Retinal pigment epithelial cell (primary cell): ENCODE data around the gene GABARAPL1.
A peak's percentile ranks its signal among the peaks of the same experiment; 100 is the strongest.

Experiments used
- DNase-seq: peaks from one replicate; pipeline ENCODE4 v3.0.0-alpha.2; 2010; ENCODE audit warnings: low read depth
- H3K4me3 ChIP-seq: 2 replicates; pipeline ENCODE4 v1.5.1; 2011; ENCODE audit warnings: mild to moderate bottlenecking, low read length, control low read depth, moderate library complexity
- TF ChIP-seq, protein P1 (sequence below): conservative IDR thresholded peaks from 2 replicates; pipeline ENCODE4 v1.5.1; 2011; ENCODE audit warnings: low read depth, low read length, control low read depth, inconsistent platforms

The GABARAPL1 gene

DNA sequence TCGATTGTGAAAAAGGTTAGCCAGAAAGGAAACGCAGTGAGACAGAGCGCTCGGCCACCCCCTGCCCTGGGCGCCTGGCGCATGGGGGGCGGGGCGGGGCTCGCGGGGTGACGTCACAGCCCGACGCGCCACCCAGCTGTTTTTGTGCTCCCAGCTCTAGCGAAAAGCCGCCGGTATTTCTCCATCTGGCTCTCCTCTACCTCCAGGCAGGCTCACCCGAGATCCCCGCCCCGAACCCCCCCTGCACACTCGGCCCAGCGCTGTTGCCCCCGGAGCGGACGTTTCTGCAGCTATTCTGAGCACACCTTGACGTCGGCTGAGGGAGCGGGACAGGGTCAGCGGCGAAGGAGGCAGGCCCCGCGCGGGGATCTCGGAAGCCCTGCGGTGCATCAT, at the start of gene GABARAPL1:
TSS of gene GABARAPL1 (plus strand) at position 139 of the 393 bp plus-strand sequence. CDS start at position 392, 253 bp downstream.
- TF ChIP-seq, protein P1, sequence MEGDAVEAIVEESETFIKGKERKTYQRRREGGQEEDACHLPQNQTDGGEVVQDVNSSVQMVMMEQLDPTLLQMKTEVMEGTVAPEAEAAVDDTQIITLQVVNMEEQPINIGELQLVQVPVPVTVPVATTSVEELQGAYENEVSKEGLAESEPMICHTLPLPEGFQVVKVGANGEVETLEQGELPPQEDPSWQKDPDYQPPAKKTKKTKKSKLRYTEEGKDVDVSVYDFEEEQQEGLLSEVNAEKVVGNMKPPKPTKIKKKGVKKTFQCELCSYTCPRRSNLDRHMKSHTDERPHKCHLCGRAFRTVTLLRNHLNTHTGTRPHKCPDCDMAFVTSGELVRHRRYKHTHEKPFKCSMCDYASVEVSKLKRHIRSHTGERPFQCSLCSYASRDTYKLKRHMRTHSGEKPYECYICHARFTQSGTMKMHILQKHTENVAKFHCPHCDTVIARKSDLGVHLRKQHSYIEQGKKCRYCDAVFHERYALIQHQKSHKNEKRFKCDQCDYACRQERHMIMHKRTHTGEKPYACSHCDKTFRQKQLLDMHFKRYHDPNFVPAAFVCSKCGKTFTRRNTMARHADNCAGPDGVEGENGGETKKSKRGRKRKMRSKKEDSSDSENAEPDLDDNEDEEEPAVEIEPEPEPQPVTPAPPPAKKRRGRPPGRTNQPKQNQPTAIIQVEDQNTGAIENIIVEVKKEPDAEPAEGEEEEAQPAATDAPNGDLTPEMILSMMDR, result no peak
- H3K4me3 ChIP-seq, result peak within 1 kb of the TSS; percentile 70
- DNase-seq, result peak; percentile 37

DNA sequence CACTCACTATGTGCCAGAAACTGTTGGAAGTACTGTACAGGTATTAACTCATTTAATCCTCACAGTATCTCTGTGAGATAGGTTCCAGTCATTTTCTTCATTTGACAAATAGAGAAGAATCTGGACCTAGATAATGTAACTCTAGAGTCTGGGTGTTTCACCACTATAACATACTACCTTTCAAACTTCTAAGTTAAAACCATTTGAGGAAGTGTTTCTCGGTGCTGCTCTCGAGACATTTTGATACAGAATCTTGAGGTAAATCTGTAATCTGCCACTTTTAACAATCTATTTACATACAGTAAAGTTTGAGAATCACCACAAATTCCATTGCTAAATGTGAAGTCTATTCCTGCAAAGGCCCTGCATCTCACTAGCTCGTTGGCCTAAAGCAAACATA, 49.6 kb upstream of the GABARAPL1 start:
- H3K4me3 ChIP-seq, result no peak overlapping the region
- no peak for DNase-seq
- TF ChIP-seq, protein P1, result no peak

DNA sequence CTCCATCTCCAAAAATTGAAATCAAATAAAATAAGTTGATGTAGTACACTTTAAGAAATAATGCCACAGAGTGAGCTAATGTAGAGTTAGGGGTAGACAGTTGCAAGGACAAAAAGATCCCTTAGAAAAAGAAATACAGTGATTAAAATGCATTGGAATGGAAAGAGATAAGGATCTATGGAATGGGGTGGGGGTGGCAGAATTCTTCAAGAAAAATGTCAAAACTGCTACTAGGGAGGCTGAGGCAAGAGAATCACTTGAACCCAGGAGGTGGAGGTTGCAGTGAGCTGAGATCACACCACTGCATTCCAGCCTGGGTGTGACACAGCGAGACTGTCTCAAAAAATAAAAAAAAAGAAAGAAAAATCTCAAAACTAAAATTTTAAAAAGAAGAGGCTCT, 47.3 kb upstream of the GABARAPL1 start:
- TF ChIP-seq, protein P1, result no peak
- H3K4me3 ChIP-seq, result no peak overlapping the region
- DNase-seq, result no peak

DNA sequence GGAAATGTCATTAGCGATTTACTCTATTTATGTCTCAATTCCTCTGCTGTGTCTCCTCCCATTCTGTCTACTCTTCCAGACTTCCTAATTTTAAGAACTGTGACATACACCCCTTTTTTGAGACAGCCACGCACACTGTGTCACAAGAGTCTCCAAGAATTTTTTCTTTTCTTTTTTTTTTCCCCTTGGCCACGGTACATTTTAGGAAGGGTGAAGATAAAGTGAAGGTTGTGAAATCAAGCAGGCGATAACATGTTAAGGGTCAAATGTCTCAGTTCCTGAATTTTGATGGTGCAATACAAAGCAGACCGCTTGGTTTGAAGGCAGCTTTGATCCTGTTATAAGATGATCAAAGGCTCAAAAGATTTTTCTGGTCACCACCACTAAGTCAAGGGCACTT, 45.1 kb upstream of the GABARAPL1 start:
- DNase-seq, result no peak
- TF ChIP-seq, protein P1, result no peak
- H3K4me3 ChIP-seq, result no peak overlapping the region

DNA sequence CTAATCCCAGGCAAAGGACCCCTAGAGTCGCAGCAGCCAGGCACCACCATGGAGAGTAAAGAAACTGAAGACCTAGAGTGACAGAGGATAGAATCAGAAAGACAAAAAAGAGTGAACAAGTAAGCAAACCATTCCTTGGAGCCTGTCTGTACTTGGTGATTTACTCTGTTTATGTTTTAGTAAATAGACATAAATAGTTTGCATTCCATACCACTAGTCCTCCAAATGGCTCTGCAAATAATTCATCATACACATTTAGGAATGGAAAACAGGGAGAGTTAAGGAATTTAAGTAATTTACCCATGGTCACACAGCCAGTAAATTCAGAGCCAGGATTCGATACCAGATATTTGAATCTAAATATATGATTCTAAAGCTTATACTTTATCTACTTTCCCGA, 43.6 kb upstream of the GABARAPL1 start:
- TF ChIP-seq, protein P1, result no peak
- no peak overlapping the region for H3K4me3 ChIP-seq
- DNase-seq, result no peak

DNA sequence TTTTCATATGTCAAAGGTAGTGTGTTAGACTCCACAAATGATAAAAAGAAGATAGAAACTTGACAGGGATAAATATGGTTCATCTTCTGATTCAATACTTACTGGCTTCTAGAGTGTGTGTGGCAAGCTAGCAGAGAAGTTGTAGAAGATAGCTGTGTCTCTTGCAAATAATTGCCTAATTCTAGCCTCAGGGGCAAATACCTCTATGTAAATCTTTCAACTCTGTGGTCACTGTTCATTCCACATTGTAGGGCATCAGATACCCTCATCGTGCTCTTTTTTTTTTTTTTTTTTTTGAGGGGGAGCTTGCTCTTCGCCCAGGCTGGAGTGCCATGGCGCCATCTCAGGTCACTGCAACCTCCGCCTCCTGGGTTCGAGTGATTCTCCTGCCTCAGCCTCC, 42.5 kb upstream of the GABARAPL1 start:
- no peak for DNase-seq
- H3K4me3 ChIP-seq, result no peak overlapping the region
- TF ChIP-seq, protein P1, result no peak

DNA sequence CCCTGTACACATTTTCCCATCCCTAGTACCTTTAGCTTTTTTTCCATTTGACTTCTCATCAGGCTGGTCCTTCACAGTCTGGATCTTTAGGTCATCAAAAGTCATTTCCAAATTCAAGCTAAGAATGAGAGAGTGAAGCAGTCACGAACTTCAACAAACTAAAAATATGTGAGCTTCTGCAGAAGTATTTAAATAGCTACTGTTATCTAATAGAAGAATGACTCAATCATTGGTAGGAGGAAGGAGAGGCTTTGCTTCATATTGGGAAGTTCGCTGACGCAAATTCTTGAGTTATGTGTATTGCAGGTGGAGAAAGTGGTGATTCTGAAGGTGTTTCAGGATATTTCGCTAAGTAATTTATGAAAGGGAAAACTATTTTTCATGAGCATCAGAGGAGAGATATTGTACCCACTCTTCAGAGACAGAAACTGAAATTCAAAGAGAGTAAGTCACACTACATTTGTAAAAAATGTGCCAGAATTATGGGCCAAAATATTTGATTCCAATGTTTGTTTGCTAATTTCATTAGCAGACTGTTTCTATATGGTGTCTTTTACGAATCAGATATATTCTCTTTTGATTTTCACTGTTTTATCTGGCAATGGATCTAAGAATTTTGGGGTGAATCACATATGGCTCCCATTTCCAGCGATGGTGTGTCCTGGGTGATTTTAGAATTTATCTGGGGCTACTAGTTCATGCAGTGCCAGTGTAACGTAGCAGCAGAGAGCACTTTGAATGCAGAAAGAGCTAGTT, 40.5 kb upstream of the GABARAPL1 start, which contains the start of gene OLR1:
TSS of gene OLR1 (minus strand) at position 160 of the 756 bp plus-strand sequence. CDS start at position 105, 55 bp downstream.
- TF ChIP-seq, protein P1, result no peak
- DNase-seq, result no peak
- no peak within 1 kb of the TSS for H3K4me3 ChIP-seq
